MG63 (cell line): ENCODE measurements around the gene PPP1R1C. TPM values are rescaled to one million over a fixed set of nuclear protein-coding genes. Genes with fewer than 3 reads are reported as not detected.

Experiments used
- DNase-seq: peaks from one replicate; pipeline ENCODE4 v3.0.0-alpha.2; 2020
- H3K27me3 ChIP-seq: fragments of 250-450 bp; sonication (Bioruptor Pico); 2 replicates; pipeline ENCODE4 v1.5.1; 2020; ENCODE audit warnings: mild to moderate bottlenecking, moderate library complexity
- H3K36me3 ChIP-seq: fragments of 250-450 bp; sonication (Bioruptor Pico); 2 replicates; pipeline ENCODE4 v1.5.1; 2020; ENCODE audit warnings: mild to moderate bottlenecking, moderate library complexity
- H3K4me3 ChIP-seq: fragments of 250-450 bp; sonication (Bioruptor Pico); 2 replicates; pipeline ENCODE4 v1.5.1; 2020; ENCODE audit warnings: mild to moderate bottlenecking, moderate library complexity
- H3K9me3 ChIP-seq: fragments of 250-450 bp; sonication (Bioruptor Pico); 2 replicates; pipeline ENCODE4 v1.5.1; 2020; ENCODE audit warnings: mild to moderate bottlenecking, moderate library complexity
- total RNA-seq: library from RNA; depleted of rRNA; stranded (reverse); fragments of >200 nt; shearing (Covaris generic); gene quantifications from 2 replicates; pipeline ENCODE4 v1.2.3, GENCODE V29; 2014; ENCODE audit warnings: low replicate concordance; rRNA removed

PPP1R1C gene
- total RNA-seq, 1 experiment from 2014 or later, result 0.53 TPM

DNA sequence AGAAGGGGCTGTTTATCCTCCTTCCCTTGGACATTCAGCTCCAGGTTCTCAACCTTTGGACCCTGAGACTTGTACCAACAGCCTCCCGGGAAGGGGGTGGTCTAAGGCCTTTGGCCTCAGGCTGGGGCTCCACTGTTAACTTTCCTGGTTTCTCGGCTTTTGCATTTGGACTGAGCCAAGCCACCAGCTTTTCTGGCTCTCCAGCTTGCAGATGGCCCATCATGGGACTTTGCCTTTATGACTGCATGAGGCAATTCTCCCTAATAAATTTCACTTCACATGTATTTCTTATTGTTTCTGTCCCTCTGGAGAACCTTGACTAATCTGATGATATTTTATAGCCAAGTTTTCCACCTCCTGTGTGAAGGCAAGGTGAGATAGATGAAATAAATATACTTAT lies 180.8 kb downstream of the PPP1R1C start:
- no peak for DNase-seq
- H3K4me3 ChIP-seq, result no peak overlapping the region
- H3K36me3 ChIP-seq, result no peaks in the 10 kb centered on the region
- H3K9me3 ChIP-seq, result no peaks in the 10 kb centered on the region
- H3K27me3 ChIP-seq, result no peaks in the 10 kb centered on the region

DNA sequence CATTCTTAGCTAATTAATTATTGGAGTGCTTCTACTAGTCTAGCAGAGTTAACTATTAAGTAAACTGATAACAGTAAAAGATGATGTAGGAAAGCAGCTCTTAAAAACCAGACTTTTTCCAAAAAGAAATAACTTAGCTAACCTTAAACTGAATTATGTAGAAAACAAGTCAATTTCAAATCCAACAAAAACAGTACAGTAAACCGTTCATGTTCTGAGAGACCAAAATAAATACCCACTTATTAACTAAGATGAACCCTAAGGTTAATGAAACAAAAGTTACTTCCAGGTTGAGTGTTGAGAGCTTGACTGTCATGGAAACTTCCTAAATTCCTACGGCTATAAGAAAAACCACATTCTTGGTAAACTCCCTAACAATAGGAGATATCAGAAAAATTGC lies 181.2 kb downstream of the PPP1R1C start:
- Histone ChIP-seq H3K9me3 (no peaks in the 10 kb centered on the region), H3K27me3 (no peaks in the 10 kb centered on the region), H3K4me3 (no peak overlapping the region), H3K36me3 (no peaks in the 10 kb centered on the region)
- no peak for DNase-seq

Other genes starting within 250 kb of the PPP1R1C start
- 47.7 and 58.0 TPM in 2 replicates for gene ITPRID2, start 94.1 kb upstream of the PPP1R1C start, total RNA-seq